Endothelial cell of umbilical vein (primary cell): ENCODE measurements around the gene ADI1.

Experiments
- POLR2A ChIP-seq: IDR thresholded peaks from 2 replicates; pipeline ENCODE4 v1.6.1; 2012; ENCODE audit warnings: low read depth, mild to moderate bottlenecking, control low read depth, low read length
- POLR2AphosphoS5 ChIP-seq: IDR thresholded peaks from 2 replicates; pipeline ENCODE4 v1.6.1; 2012; ENCODE audit warnings: low read depth, mild to moderate bottlenecking, control low read depth, low read length, moderate library complexity; ENCODE audit not compliant: insufficient read depth

DNA sequence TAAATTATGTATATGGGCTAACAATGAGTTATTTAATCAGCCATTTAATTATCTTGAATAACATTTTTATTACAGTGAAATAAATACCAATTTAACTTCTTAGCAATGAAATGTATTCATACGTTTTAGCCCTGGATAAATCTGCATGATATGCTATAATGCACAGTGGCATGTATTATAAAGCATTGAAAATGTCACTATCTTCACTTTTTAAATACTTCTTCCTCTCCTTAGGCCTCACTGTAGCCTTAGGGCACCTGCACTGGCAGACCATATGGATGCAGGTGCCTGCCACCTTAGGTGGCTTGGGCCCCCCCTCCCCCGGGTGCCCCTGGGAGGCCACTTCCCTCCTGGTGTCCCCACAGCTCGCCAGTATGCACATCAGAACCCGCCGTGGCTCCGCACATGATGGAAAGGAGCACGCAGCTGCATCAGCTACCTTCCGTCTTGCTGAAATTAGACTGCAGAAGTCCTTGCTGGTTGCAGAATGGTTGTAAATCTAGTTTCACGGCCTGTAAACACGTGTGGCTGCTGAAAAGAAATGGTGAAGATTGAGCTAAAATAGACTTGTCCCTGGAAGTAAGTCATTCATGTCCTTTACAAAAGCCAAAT is 56.7 kb downstream of the ADI1 start:
- no peak for TF ChIP-seq POLR2A
- no peak for TF ChIP-seq POLR2AphosphoS5
